Activated B cell treated with CpG ODN at 0.5 μM for 24 hours (primary cell): Measurements from ENCODE around the gene C2orf42. TPM values are rescaled to one million over a fixed set of nuclear protein-coding genes. Genes with fewer than 3 reads are reported as not detected.
A peak's percentile ranks its signal among the peaks of the same experiment; 100 is the strongest.

Experiments used
- ATAC-seq: fragments of 200-7000 bp; cut with Tn5 transposase; one replicate; pipeline ENCODE4 v1.10.0; 2021; ENCODE audit warnings: low read depth, mild to moderate bottlenecking, moderate library complexity
- CTCF ChIA-PET: fragments of 350-600 bp; sonication (Branson Sonifier 250); formaldehyde crosslinking; loops from one replicate; lab custom pipeline; 2021; ENCODE audit warnings: antibody characterized with exemption; lab: Charles Lee
- POLR2A ChIA-PET: fragments of 350-600 bp; sonication (Branson Sonifier 250); formaldehyde crosslinking; loops from one replicate; lab custom pipeline; 2021; ENCODE audit warnings: antibody characterized with exemption; lab: Charles Lee
- DNase-seq: peaks from one replicate; pipeline ENCODE4 v3.0.0; 2022
- H3K27ac Mint-ChIP-seq: one replicate; pipeline ENCODE4 v1.8.0; 2020; ENCODE audit warnings: mixed read lengths
- H3K27me3 Mint-ChIP-seq: one replicate; pipeline ENCODE4 v1.8.0; 2021; ENCODE audit warnings: mixed read lengths
- H3K36me3 Mint-ChIP-seq: one replicate; pipeline ENCODE4 v1.8.0; 2021; ENCODE audit warnings: low read depth, mixed read lengths
- H3K4me1 Mint-ChIP-seq: one replicate; pipeline ENCODE4 v1.8.0; 2021; ENCODE audit warnings: mixed read lengths
- H3K4me3 Mint-ChIP-seq: one replicate; pipeline ENCODE4 v1.8.0; 2020; ENCODE audit warnings: mild to moderate bottlenecking, mixed read lengths
- H3K9me3 Mint-ChIP-seq: one replicate; pipeline ENCODE4 v1.8.0; 2020; ENCODE audit warnings: mixed read lengths
- intact Hi-C: fragments of 100-400 bp; cut with micrococcal nuclease; formaldehyde crosslinking; loops from one replicate; pipeline ENCODE4 v1.15.1; 2024
- total RNA-seq: library from RNA; stranded (reverse); gene quantifications from 2 replicates; pipeline ENCODE4 v1.2.3, GENCODE V29; 2022
- TF ChIP-seq, protein P1 (sequence below): fragments of 200-600 bp; IDR thresholded peaks from one replicate; pipeline ENCODE4 v1.8.0; 2022; ENCODE audit warnings: antibody characterized with exemption, mild to moderate bottlenecking

Gene C2orf42
- total RNA-seq, 1 donor from 2014 or later: 34.8 TPM

DNA sequence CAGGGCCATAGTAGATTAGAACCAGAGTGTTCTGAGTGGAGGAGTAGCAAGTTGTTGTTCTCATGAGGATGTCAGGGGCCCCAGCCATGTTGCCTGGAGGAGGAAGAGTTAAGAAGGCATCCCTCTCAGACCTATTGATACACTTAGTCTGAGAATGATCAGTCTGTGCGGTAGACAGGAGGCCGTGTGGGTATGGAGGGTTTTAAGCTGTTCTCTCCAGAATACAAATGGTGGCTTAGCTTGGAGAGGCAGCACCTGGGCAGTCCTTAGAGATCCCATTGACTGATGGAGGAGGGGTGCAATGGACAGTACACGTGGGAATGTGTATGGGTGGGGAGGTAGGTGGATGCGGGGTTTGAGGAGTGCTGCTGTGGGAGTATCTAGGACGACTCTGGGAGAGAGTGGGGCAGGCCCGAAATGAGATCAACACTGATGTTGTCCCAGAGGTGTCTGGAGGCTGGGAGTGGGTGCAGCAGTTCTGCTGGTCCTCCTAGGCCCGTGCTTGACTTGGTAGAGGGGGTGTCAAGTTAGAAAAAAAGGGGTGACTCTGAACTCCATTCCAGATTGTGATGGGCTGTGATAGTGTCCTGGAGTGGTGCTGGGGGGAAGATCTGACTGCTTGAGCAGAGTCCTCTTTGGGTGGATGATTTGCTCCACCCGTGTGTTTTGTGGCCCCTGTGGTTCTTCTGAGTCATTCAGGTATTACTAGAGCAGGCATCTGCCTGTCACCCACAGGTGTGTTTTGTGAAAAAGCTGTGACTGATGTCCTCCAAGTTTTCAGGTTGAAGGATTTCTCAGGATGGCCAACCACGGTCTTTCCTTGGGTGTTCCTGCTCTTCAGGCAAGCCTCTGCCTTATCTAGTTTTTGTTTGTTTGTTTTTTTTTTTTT is 44.7 kb downstream of the C2orf42 start:
- Mint-ChIP-seq H3K4me3 (no peak overlapping the region), H3K27me3 (no peaks in the 10 kb centered on the region), H3K27ac (no peak overlapping the region), H3K4me1 (peaks cover 23% of the 10 kb centered on the region), H3K36me3 (peaks cover 21% of the 10 kb centered on the region), H3K9me3 (no peaks in the 10 kb centered on the region)
- ATAC-seq (no peak), DNase-seq (no peak)
- ChIA-PET POLR2A (interaction anchor here (1.3 to 6.4 kb wide), 2 partner anchors 10 to 232 kb away, joined by 3 to 195 read pairs; partner anchors contain the start of gene MXD1), CTCF (interaction anchor here (1.1 kb wide), 2 partner anchors 45 to 75 kb away, joined by 4 to 5 read pairs; partner anchors contain the start of gene C2orf42)
- TF ChIP-seq, protein P1, sequence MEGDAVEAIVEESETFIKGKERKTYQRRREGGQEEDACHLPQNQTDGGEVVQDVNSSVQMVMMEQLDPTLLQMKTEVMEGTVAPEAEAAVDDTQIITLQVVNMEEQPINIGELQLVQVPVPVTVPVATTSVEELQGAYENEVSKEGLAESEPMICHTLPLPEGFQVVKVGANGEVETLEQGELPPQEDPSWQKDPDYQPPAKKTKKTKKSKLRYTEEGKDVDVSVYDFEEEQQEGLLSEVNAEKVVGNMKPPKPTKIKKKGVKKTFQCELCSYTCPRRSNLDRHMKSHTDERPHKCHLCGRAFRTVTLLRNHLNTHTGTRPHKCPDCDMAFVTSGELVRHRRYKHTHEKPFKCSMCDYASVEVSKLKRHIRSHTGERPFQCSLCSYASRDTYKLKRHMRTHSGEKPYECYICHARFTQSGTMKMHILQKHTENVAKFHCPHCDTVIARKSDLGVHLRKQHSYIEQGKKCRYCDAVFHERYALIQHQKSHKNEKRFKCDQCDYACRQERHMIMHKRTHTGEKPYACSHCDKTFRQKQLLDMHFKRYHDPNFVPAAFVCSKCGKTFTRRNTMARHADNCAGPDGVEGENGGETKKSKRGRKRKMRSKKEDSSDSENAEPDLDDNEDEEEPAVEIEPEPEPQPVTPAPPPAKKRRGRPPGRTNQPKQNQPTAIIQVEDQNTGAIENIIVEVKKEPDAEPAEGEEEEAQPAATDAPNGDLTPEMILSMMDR: no peak
- intact Hi-C loops: no loop called here

GRCh38 chr2:70145144-70145490 is 45.7 kb downstream of the C2orf42 start:
- ChIA-PET CTCF (interaction anchor here (0.9 to 4.3 kb wide), 4 partner anchors 46 to 233 kb away, joined by 3 to 62 read pairs (median 4); partner anchors contain the start of genes C2orf42 and MXD1), POLR2A (interaction anchor here (0.6 to 15.1 kb wide), 7 partner anchors 11 to 231 kb away, joined by 3 to 976 read pairs (median 3); partner anchors contain the start of genes C2orf42, MXD1, PCBP1 and PCYOX1)
- TF ChIP-seq, protein P1: no peak
- Mint-ChIP-seq H3K36me3 (peaks cover 16% of the 10 kb centered on the region), H3K4me1 (peaks cover 32% of the 10 kb centered on the region), H3K4me3 (no peak overlapping the region), H3K9me3 (no peaks in the 10 kb centered on the region), H3K27ac (no peak overlapping the region), H3K27me3 (no peaks in the 10 kb centered on the region)
- intact Hi-C loops: no loop called here
- ATAC-seq (no peak), DNase-seq (no peak)

- ATAC-seq (no peak), DNase-seq (no peak)
- H3K4me3 Mint-ChIP-seq: no peak overlapping the region
- H3K4me1 Mint-ChIP-seq: peaks cover 36% of the 10 kb centered on the region
- H3K27me3 Mint-ChIP-seq: no peaks in the 10 kb centered on the region
- H3K27ac Mint-ChIP-seq: peak overlapping the region; percentile 31
- H3K36me3 Mint-ChIP-seq: peaks cover 12% of the 10 kb centered on the region
- TF ChIP-seq, protein P1: no peak
- intact Hi-C loops: loop anchor here (5.0 kb wide), 1 partner anchor 412 kb away; no protein-coding TSS in a partner anchor
- ChIA-PET CTCF (interaction anchor here (0.9 to 4.3 kb wide), 3 partner anchors 61 to 232 kb away, joined by 3 to 62 read pairs (median 5); partner anchors contain the start of gene MXD1), POLR2A (interaction anchor here (0.6 to 15.1 kb wide), 9 partner anchors 12 to 251 kb away, joined by 3 to 976 read pairs (median 13); partner anchors contain the start of genes C2orf42, MXD1, PCBP1 and PCYOX1)
- no peaks in the 10 kb centered on the region for H3K9me3 Mint-ChIP-seq
These were observed 46.2 kb downstream of the C2orf42 start for GRCh38 chr2:70144443-70145143.

- Mint-ChIP-seq H3K4me1 (peaks cover 36% of the 10 kb centered on the region), H3K27ac (peak overlapping the region; percentile 100), H3K9me3 (no peaks in the 10 kb centered on the region), H3K36me3 (peaks cover 3% of the 10 kb centered on the region), H3K4me3 (peak overlapping the region; percentile 86), H3K27me3 (no peaks in the 10 kb centered on the region)
- ATAC-seq (no peak), DNase-seq (no peak)
- intact Hi-C loops: loop anchor here (2.0 to 5.0 kb wide), 2 partner anchors 49 to 411 kb away; no protein-coding TSS in a partner anchor
- TF ChIP-seq, protein P1: no peak
- CTCF ChIA-PET: interaction anchor here (0.7 to 4.3 kb wide), 11 partner anchors 11 to 419 kb away, joined by 3 to 62 read pairs (median 4); partner anchors contain the start of genes MXD1, PCBP1 and SNRPG
- POLR2A ChIA-PET: interaction anchor here (0.5 to 15.1 kb wide), 22 partner anchors 11 to 338 kb away, joined by 3 to 976 read pairs (median 12); partner anchors contain the start of genes C2orf42, FAM136A, MXD1 and PCBP1
These were observed 47.3 kb downstream of the C2orf42 start for GRCh38 chr2:70143314-70144150.
